ENCODE results near the gene LRRC45. TPM values are rescaled to one million over a fixed set of nuclear protein-coding genes. Genes with fewer than 3 reads are reported as not detected.

Gene LRRC45
- total and polyA plus RNA-seq, 9 of the 15 experiments (the other 6 are each of a cell fraction or from before 2014, with no cell fraction given): 3.5 to 21.5 (median 11.2) TPM; not detected in 2

GRCh38 chr17:82022981-82023446, at the start of gene LRRC45 (continued):
- TF ChIP-seq PRDM10 (IDR thresholded peaks at IDR 0.05; ENCODE audit: partially characterized antibody) (no peak), ZBTB49 (CRISPR knock-in tag; IDR thresholded peaks at IDR 0.05; ENCODE audit: borderline replicate concordance) (no peak), POLR2B (IDR thresholded peaks at IDR 0.05; ENCODE audit: low read depth, partially characterized antibody) (no peak), E2F4 (CRISPR knock-in tag; IDR thresholded peaks at IDR 0.05; ENCODE audit: low read depth) (no peak), HMG20A (CRISPR knock-in tag; conservative IDR thresholded peaks at IDR 0.05) (no peak), SREBF1 (IDR thresholded peaks at IDR 0.05; ENCODE audit: borderline replicate concordance, low read depth, low read length) (no peak), GTF2E2 (tag; IDR thresholded peaks at IDR 0.05) (no peak), HMBOX1 (IDR thresholded peaks at IDR 0.05) (no peak), ZNF76 (CRISPR knock-in tag; IDR thresholded peaks at IDR 0.05; ENCODE audit: borderline replicate concordance) (no peak), FUS (optimal IDR thresholded peaks at IDR 0.05; ENCODE audit: low read depth, low read length) (no peak), SAFB (IDR thresholded peaks at IDR 0.05; ENCODE audit: borderline replicate concordance, low read depth, low read length) (no peak), RBM15 (IDR thresholded peaks at IDR 0.05; ENCODE audit: insufficient read depth, low read length) (no peak), MTA2 (IDR thresholded peaks at IDR 0.05; ENCODE audit: low read depth) (no peak), VEZF1 (CRISPR knock-in tag; IDR thresholded peaks at IDR 0.05) (peak; percentile 87), FOS (IDR thresholded peaks at IDR 0.05; ENCODE audit: extremely low read depth, insufficient read length) (peak; percentile 93), ZEB2 (IDR thresholded peaks at IDR 0.05) (no peak), SRF (CRISPR knock-in tag; IDR thresholded peaks at IDR 0.05) (no peak), MAX (CRISPR knock-in tag; IDR thresholded peaks at IDR 0.05) (no peak), ZNF146 (CRISPR knock-in tag; IDR thresholded peaks at IDR 0.05; ENCODE audit: unreplicated experiment) (no peak)
